ENCODE results near the gene USP46. TPM values are rescaled to one million over a fixed set of nuclear protein-coding genes. Genes with fewer than 3 reads are reported as not detected.

Gene USP46
- total RNA-seq, 1 donor from 2014 or later = 18.3 TPM

- DNase-seq (ENCODE audit: low spot score) = no peak
Observed at GRCh38 chr4:52619591-52619931, 39.5 kb downstream of the USP46 start.

GRCh38 chr4:52618795-52619590 is 40.1 kb downstream of the USP46 start:
- DNase-seq (ENCODE audit: low spot score) = no peak

GRCh38 chr4:52617336-52618020 is 41.6 kb downstream of the USP46 start:
- DNase-seq (ENCODE audit: low spot score) = no peak

GRCh38 chr4:52614241-52614640 is 44.9 kb downstream of the USP46 start:
- no peak for DNase-seq (ENCODE audit: low spot score)

GRCh38 chr4:52612341-52612740 is 46.8 kb downstream of the USP46 start:
- DNase-seq (ENCODE audit: low spot score) = no peak

GRCh38 chr4:52611030-52611555 is 48.0 kb downstream of the USP46 start:
- DNase-seq (ENCODE audit: low spot score) = no peak

- DNase-seq (ENCODE audit: low spot score) = no peak
Observed at GRCh38 chr4:52606726-52607125, 52.4 kb downstream of the USP46 start.

GRCh38 chr4:52606040-52606439 is 53.1 kb downstream of the USP46 start:
- no peak for DNase-seq (ENCODE audit: low spot score)

- no peak for DNase-seq (ENCODE audit: low spot score)
Observed at GRCh38 chr4:52604215-52604614, 54.9 kb downstream of the USP46 start.

- no peak for DNase-seq (ENCODE audit: low spot score)
Observed at GRCh38 chr4:52600275-52600674, 58.8 kb downstream of the USP46 start.

GRCh38 chr4:52595001-52595400 is 64.1 kb downstream of the USP46 start:
- DNase-seq (ENCODE audit: low spot score) = no peak

GRCh38 chr4:52592287-52592686 is 66.8 kb downstream of the USP46 start:
- DNase-seq (ENCODE audit: low spot score) = no peak

- DNase-seq (ENCODE audit: low spot score) = no peak
Observed at GRCh38 chr4:52588771-52589591, 70.1 kb downstream of the USP46 start.

GRCh38 chr4:52588097-52588496 is 71.0 kb downstream of the USP46 start:
- DNase-seq (ENCODE audit: low spot score) = no peak

- DNase-seq (ENCODE audit: low spot score) = no peak
Observed at GRCh38 chr4:52586069-52586468, 73.0 kb downstream of the USP46 start.

- no peak for DNase-seq (ENCODE audit: low spot score)
Observed at GRCh38 chr4:52585379-52585778, 73.7 kb downstream of the USP46 start.

- DNase-seq (ENCODE audit: low spot score) = no peak
Observed at GRCh38 chr4:52579602-52580272, 79.4 kb downstream of the USP46 start.

GRCh38 chr4:52578951-52579350 is 80.2 kb downstream of the USP46 start:
- no peak for DNase-seq (ENCODE audit: low spot score)

- no peak for DNase-seq (ENCODE audit: low spot score)
Observed at GRCh38 chr4:52577624-52577962, 81.5 kb downstream of the USP46 start.

GRCh38 chr4:52576961-52577623 is 82.0 kb downstream of the USP46 start:
- DNase-seq (ENCODE audit: low spot score) = no peak

- no peak for DNase-seq (ENCODE audit: low spot score)
Observed at GRCh38 chr4:52576326-52576725, 82.8 kb downstream of the USP46 start.
